H1 (cell line): ENCODE results near the gene CDRT15. TPM values are rescaled to one million over a fixed set of nuclear protein-coding genes. Genes with fewer than 3 reads are reported as not detected.

Source experiments
- CTCF ChIA-PET: fragments of 300-600 bp; sonication (Branson Sonifier 250); formaldehyde crosslinking; loops from one replicate; lab custom pipeline; 2021; ENCODE audit not compliant: partially characterized antibody; lab: Charles Lee
- POLR2A ChIA-PET: fragments of 300-600 bp; sonication (Branson Sonifier 250); formaldehyde crosslinking; loops from one replicate; lab custom pipeline; 2021; ENCODE audit warnings: inconsistent platforms; ENCODE audit not compliant: partially characterized antibody; lab: Charles Lee
- DNase-seq, 2 experiments: peaks; one replicate each; pipeline versions ENCODE4 v3.0.0 to v3.0.0-alpha.2; 2010 to 2022; ENCODE audit warnings: low spot score in 2 of 2, low read depth in 1 of 2, mixed read lengths in 1 of 2
- FAIRE-seq: peaks from 2 replicates; lab custom pipeline; 2011; peaks lifted over from hg19 to GRCh38; lab: Jason Lieb, UNC
- H2AFZ ChIP-seq: 2 replicates; pipeline ENCODE4 v1.8.1; 2012; ENCODE audit warnings: low read length, inconsistent platforms
- H2AK5ac ChIP-seq: 2 replicates; pipeline ENCODE4 v1.6.1; 2013; ENCODE audit warnings: low read depth, low read length
- H2BK120ac ChIP-seq: replicated peaks from 2 replicates; pipeline ENCODE3; 2013; ENCODE audit warnings: low read depth, low read length, inconsistent platforms
- H2BK12ac ChIP-seq: 2 replicates; pipeline ENCODE4 v1.6.1; 2013; ENCODE audit warnings: low read depth, low read length
- H2BK15ac ChIP-seq: 2 replicates; pipeline ENCODE4 v1.6.1; 2013; ENCODE audit warnings: low read length
- H2BK20ac ChIP-seq: 2 replicates; pipeline ENCODE4 v1.6.1; 2013; ENCODE audit warnings: low read length
- H2BK5ac ChIP-seq: 2 replicates; pipeline ENCODE4 v1.6.1; 2013; ENCODE audit warnings: low read depth, low read length
- H3K14ac ChIP-seq: 2 replicates; pipeline ENCODE4 v1.6.1; 2013; ENCODE audit warnings: inconsistent platforms; ENCODE audit not compliant: insufficient read length
- H3K18ac ChIP-seq: 2 replicates; pipeline ENCODE4 v1.6.1; 2013; ENCODE audit warnings: low read length; ENCODE audit errors: extremely low read depth
- H3K23ac ChIP-seq: 2 replicates; pipeline ENCODE4 v1.6.1; 2013; ENCODE audit warnings: inconsistent platforms; ENCODE audit not compliant: insufficient read length
- H3K23me2 ChIP-seq: 2 replicates; pipeline ENCODE4 v1.6.1; 2013; ENCODE audit warnings: low read depth, low read length
- H3K27ac ChIP-seq: 2 replicates; pipeline ENCODE4 v1.6.1; 2011; ENCODE audit warnings: low read depth, low read length, inconsistent platforms
- H3K27me3 ChIP-seq, 4 experiments: replicated peaks in 1 of 4; 1 replicate in 1 of 4; 2 replicates in 3 of 4; pipeline versions ENCODE4 v1.6.1 to v1.8.1; 2011 to 2013; ENCODE audit warnings: low read length in 3 of 4, mild to moderate bottlenecking in 3 of 4, inconsistent platforms in 2 of 4, mixed read lengths in 2 of 4, moderate library complexity in 1 of 4; ENCODE audit not compliant: control insufficient read depth in 3 of 4, insufficient read depth in 3 of 4; ENCODE audit errors: extremely low read depth in 1 of 4
- H3K36me3 ChIP-seq, 4 experiments: 2 replicates each; pipeline versions ENCODE4 v1.6.1 to v1.8.1; 2011 to 2013; ENCODE audit warnings: mild to moderate bottlenecking in 4 of 4, low read length in 3 of 4, moderate library complexity in 2 of 4, control low read depth in 1 of 4, inconsistent platforms in 1 of 4; ENCODE audit not compliant: insufficient read depth in 4 of 4, control insufficient read depth in 2 of 4
- H3K4ac ChIP-seq: replicated peaks from 2 replicates; pipeline ENCODE3; 2013; ENCODE audit warnings: low read length, low read depth, mixed read lengths, inconsistent platforms; ENCODE audit not compliant: insufficient read length
- H3K4me1 ChIP-seq, 4 experiments: replicated peaks in 1 of 4; 1 replicate in 1 of 4; 2 replicates in 3 of 4; pipeline versions ENCODE4 v1.6.1 to v1.8.1; 2011 to 2013; ENCODE audit warnings: low read length in 3 of 4, inconsistent platforms in 2 of 4, mixed read lengths in 1 of 4; ENCODE audit not compliant: insufficient read depth in 4 of 4, control insufficient read depth in 3 of 4
- H3K4me2 ChIP-seq, 2 experiments: 2 replicates each; pipeline versions ENCODE4 v1.6.1 to v1.8.1; 2011 to 2013; ENCODE audit warnings: low read depth in 2 of 2, low read length in 2 of 2, control low read depth in 1 of 2, inconsistent platforms in 1 of 2, mild to moderate bottlenecking in 1 of 2; ENCODE audit not compliant: insufficient read depth in 1 of 2
- H3K4me3 ChIP-seq, 4 experiments: fragments of 200-600, 300-600 bp in 1 of 4; sonication (generic), shearing (Covaris generic), sonication (Bioruptor Twin) in 1 of 4; 2 replicates each; pipeline versions ENCODE4 v1.5.1 to v1.8.1; 2011 to 2016; ENCODE audit warnings: low read length in 4 of 4, low read depth in 3 of 4, control low read depth in 2 of 4, inconsistent platforms in 2 of 4, mild to moderate bottlenecking in 2 of 4, mixed read lengths in 1 of 4, moderate library complexity in 1 of 4; ENCODE audit not compliant: insufficient read depth in 2 of 4; ENCODE audit errors: extremely low read depth in 1 of 4
- H3K56ac ChIP-seq: replicated peaks from 2 replicates; pipeline ENCODE3; 2013; ENCODE audit warnings: low read depth, mild to moderate bottlenecking, mixed read lengths, low read length, inconsistent platforms; ENCODE audit not compliant: insufficient read length
- H3K79me1 ChIP-seq: 2 replicates; pipeline ENCODE4 v1.6.1; 2013; ENCODE audit warnings: low read depth, low read length, control low read depth
- H3K79me2 ChIP-seq, 2 experiments: 2 replicates each; pipeline versions ENCODE4 v1.6.1 to v1.8.1; 2012 to 2013; ENCODE audit warnings: low read length in 2 of 2, mild to moderate bottlenecking in 2 of 2, inconsistent platforms in 1 of 2; ENCODE audit not compliant: insufficient read depth in 2 of 2, control insufficient read depth in 1 of 2
- H3K9ac ChIP-seq, 4 experiments: replicated peaks in 1 of 4; 1 replicate in 1 of 4; 2 replicates in 3 of 4; pipeline versions ENCODE4 v1.6.1 to v1.8.1; 2011 to 2013; ENCODE audit warnings: low read depth in 3 of 4, low read length in 3 of 4, control low read depth in 2 of 4, mild to moderate bottlenecking in 2 of 4, moderate library complexity in 2 of 4, inconsistent platforms in 1 of 4; ENCODE audit errors: extremely low read depth in 1 of 4
- H3K9me3 ChIP-seq, 2 experiments: 2 replicates each; pipeline versions ENCODE4 v1.6.1 to v1.8.1; 2012 to 2013; ENCODE audit warnings: mild to moderate bottlenecking in 2 of 2, moderate library complexity in 2 of 2, control low read depth in 1 of 2, inconsistent platforms in 1 of 2, low read depth in 1 of 2, low read length in 1 of 2, mixed read lengths in 1 of 2; ENCODE audit not compliant: insufficient read depth in 2 of 2
- H4K20me1 ChIP-seq, 2 experiments: replicated peaks in 1 of 2; 2 replicates each; pipeline versions ENCODE3 to v1.8.1; 2011 to 2013; ENCODE audit warnings: inconsistent platforms in 2 of 2, low read length in 2 of 2, mild to moderate bottlenecking in 1 of 2; ENCODE audit not compliant: insufficient read depth in 2 of 2, control insufficient read depth in 1 of 2
- H4K5ac ChIP-seq: 2 replicates; pipeline ENCODE4 v1.6.1; 2013; ENCODE audit warnings: low read length, low read depth, mixed read lengths, inconsistent platforms; ENCODE audit not compliant: insufficient read length
- H4K8ac ChIP-seq: 2 replicates; pipeline ENCODE4 v1.8.0; 2013; ENCODE audit warnings: mild to moderate bottlenecking, moderate library complexity, low read length, inconsistent platforms; ENCODE audit not compliant: insufficient read depth; ENCODE audit errors: extremely low read depth
- H4K91ac ChIP-seq: replicated peaks from 2 replicates; pipeline ENCODE3; 2013; ENCODE audit warnings: low read length, mixed read lengths, inconsistent platforms; ENCODE audit not compliant: insufficient read length
- ASH2L ChIP-seq: fragments of 200-600, 300-600 bp; sonication (generic); IDR thresholded peaks from one replicate; pipeline ENCODE4 v1.7.1; 2017; ENCODE audit warnings: low read length
- EZH2 ChIP-seq: fragments of 200-600 bp; sonication (generic); IDR thresholded peaks from 2 replicates; pipeline ENCODE4 v1.7.1; 2012; ENCODE audit warnings: low read depth, mild to moderate bottlenecking, moderate library complexity, low read length, inconsistent platforms; ENCODE audit not compliant: severe bottlenecking
- FOSL1 ChIP-seq: IDR thresholded peaks from 2 replicates; pipeline ENCODE4 v1.6.1; 2011; ENCODE audit warnings: mild to moderate bottlenecking, low read depth, low read length, moderate library complexity; ENCODE audit not compliant: insufficient read depth
- HDAC2 ChIP-seq, 2 experiments: fragments of 300-600 bp in 1 of 2; sonication (generic) in 1 of 2; IDR thresholded peaks; 2 replicates each; pipeline ENCODE4 v1.6.1; 2011 to 2012; ENCODE audit warnings: low read depth in 2 of 2, low read length in 2 of 2, mild to moderate bottlenecking in 2 of 2, moderate library complexity in 2 of 2, borderline replicate concordance in 1 of 2, inconsistent platforms in 1 of 2
- POLR2AphosphoS5 ChIP-seq: IDR thresholded peaks from 2 replicates; pipeline ENCODE4 v1.6.1; 2011; ENCODE audit warnings: low read depth, low read length
- SIRT6 ChIP-seq: IDR thresholded peaks from one replicate; pipeline ENCODE4 v1.7.1; 2012; ENCODE audit warnings: low read length, inconsistent platforms
- SP4 ChIP-seq: IDR thresholded peaks from 2 replicates; pipeline ENCODE4 v1.6.1; 2012; ENCODE audit warnings: low read length, inconsistent platforms
- TCF12 ChIP-seq: IDR thresholded peaks from 2 replicates; pipeline ENCODE4 v1.6.1; 2011; ENCODE audit warnings: low read depth, mild to moderate bottlenecking, low read length
- TEAD4 ChIP-seq: IDR thresholded peaks from 2 replicates; pipeline ENCODE4 v1.6.1; 2012; ENCODE audit warnings: low read depth, low read length, inconsistent platforms, mixed read lengths
- WGBS, 2 experiments: shearing (Covaris generic) in 1 of 2; methylation state at CpG; one replicate each; pipeline versions ENCODE4 v1.1.6 to v1.1.7; 2013 to 2015; ENCODE audit warnings: low lambda C conversion rate in 2 of 2, mixed read lengths in 2 of 2, inconsistent platforms in 1 of 2, low coverage in 1 of 2, missing lambda C conversion rate in 1 of 2; ENCODE audit not compliant: insufficient replicate concordance in 2 of 2, insufficient coverage in 1 of 2, insufficient read length in 1 of 2; ENCODE audit errors: extremely low coverage in 1 of 2, missing lambda C conversion rate in 1 of 2; 5-methylcytosine and 5-hydroxymethylcytosine counted together
- polyA plus RNA-seq, 7 experiments: library from polyadenylated mRNA; depleted of rRNA in 3 of 7; stranded (reverse) in 5 of 7; unstranded in 2 of 7; fragments of >200 nt in 5 of 7; fragments of 200-250 nt in 2 of 7; gene quantifications; 1 replicate in 5 of 7; 2 replicates in 1 of 7; 4 replicates in 1 of 7; pipeline versions ENCODE4 v1.2.1 to v1.2.3, GENCODE V29; 2011 to 2013; ENCODE audit warnings: missing spikeins in 2 of 7, mixed read lengths in 2 of 7
- total RNA-seq: library from RNA; stranded (reverse); fragmentation: NEBNext Ultra II Directional; extraction: Animal tissue kit (Norgen Biotek cat#: 25700); gene quantifications from 2 replicates; pipeline ENCODE4 v1.2.1, GENCODE V29; 2021
- TF ChIP-seq, protein P1 (sequence below): IDR thresholded peaks from 2 replicates; pipeline ENCODE4 v1.6.1; 2011; ENCODE audit warnings: low read length, improper control_type of control experiment

CDRT15 gene
- total and polyA plus RNA-seq, 2 of the 8 experiments (the other 6 are each of a cell fraction or from before 2014, with no cell fraction given) = not detected

DNA sequence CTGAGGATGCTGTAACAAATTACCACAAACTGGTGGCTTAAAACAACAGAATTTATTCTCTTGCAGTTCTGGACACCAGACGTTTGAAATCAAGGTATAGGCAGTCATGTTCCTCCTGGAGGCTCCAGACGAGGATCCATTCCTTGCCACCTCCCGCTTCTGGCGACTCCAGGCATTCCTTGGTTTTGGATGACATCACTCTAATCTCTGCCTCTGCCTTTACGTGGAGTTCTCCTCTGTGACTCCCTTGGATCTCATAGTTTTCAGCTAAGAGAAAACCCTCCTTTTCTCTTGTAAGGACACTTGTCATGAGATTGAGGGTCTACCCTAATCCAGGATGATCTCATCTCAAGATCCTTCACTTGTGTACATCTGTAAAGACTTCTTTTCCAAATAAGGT, 32.8 kb upstream of the CDRT15 start:
- Histone ChIP-seq H4K20me1 (no peaks in the 10 kb centered on the region), H3K4me3 (no peak overlapping the region), H2AFZ (no peak overlapping the region), H3K18ac (no peak overlapping the region), H2AK5ac (no peak overlapping the region), H3K27ac (no peak overlapping the region), H3K79me1 (no peaks in the 10 kb centered on the region), H2BK15ac (no peak overlapping the region), H4K5ac (no peak overlapping the region), H3K27me3 (no peaks in the 10 kb centered on the region), H3K56ac (no peak overlapping the region), H2BK12ac (no peak overlapping the region), H3K9ac (no peak overlapping the region), H3K14ac (no peak overlapping the region), H4K91ac (no peak overlapping the region), H3K23ac (no peak overlapping the region), H3K36me3 (no peaks in the 10 kb centered on the region), H2BK120ac (no peak overlapping the region), H2BK5ac (no peak overlapping the region), H3K23me2 (no peaks in the 10 kb centered on the region), H3K9me3 (no peaks in the 10 kb centered on the region), H2BK20ac (no peak overlapping the region), H3K79me2 (no peaks in the 10 kb centered on the region), H3K4ac (no peak overlapping the region), H3K4me1 (no peaks in the 10 kb centered on the region), H4K8ac (no peak overlapping the region), H3K4me2 (no peak overlapping the region)
- TF ChIP-seq POLR2AphosphoS5 = no peak
- no peak for TF ChIP-seq TEAD4
- no peak for TF ChIP-seq FOSL1
- TF ChIP-seq HDAC2 (IDR thresholded peaks at IDR 0.05; ENCODE audit: borderline replicate concordance in 1 of 2, low read depth in 2 of 2, low read length in 2 of 2) = no peak
- TF ChIP-seq EZH2 = no peak
- TF ChIP-seq TCF12 = no peak
- TF ChIP-seq, protein P1, sequence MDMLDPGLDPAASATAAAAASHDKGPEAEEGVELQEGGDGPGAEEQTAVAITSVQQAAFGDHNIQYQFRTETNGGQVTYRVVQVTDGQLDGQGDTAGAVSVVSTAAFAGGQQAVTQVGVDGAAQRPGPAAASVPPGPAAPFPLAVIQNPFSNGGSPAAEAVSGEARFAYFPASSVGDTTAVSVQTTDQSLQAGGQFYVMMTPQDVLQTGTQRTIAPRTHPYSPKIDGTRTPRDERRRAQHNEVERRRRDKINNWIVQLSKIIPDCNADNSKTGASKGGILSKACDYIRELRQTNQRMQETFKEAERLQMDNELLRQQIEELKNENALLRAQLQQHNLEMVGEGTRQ = no peak
- no peak for TF ChIP-seq SIRT6
- no peak for TF ChIP-seq ASH2L
- TF ChIP-seq SP4 = no peak
- 85% methylated on average over 5 of the region's 5 CpGs; no CpG with 5 or more reads in 1 of the 2 experiments for WGBS, 2 experiments
- ChIA-PET CTCF (interaction anchor here (1.0 to 1.6 kb wide), 3 partner anchors 10 to 32 kb away, joined by 3 to 6 read pairs (median 3); no protein-coding TSS in a partner anchor), POLR2A (no interaction called here)
- FAIRE-seq (no peak), DNase-seq (no peak)
